Panc1 (cell line): ENCODE data around the gene DNAH6. TPM values are rescaled to one million over a fixed set of nuclear protein-coding genes. Genes with fewer than 3 reads are reported as not detected.

Experiments
- ATAC-seq: fragments of 200-7000 bp; cut with Tn5 transposase; 2 replicates; pipeline ENCODE4 v1.9.1; 2020; ENCODE audit warnings: mild to moderate bottlenecking, moderate library complexity
- BruUV-seq: library from RNA; stranded (reverse); fragments of 400-500 nt; replicated peaks from 2 replicates; lab custom pipeline; 2021; lab: Mats Ljungman, UMichigan
- CTCF ChIA-PET: fragments of 300-600 bp; sonication (Branson Sonifier 250); formaldehyde crosslinking; loops from one replicate; lab custom pipeline; 2022; ENCODE audit warnings: antibody characterized with exemption; lab: Charles Lee
- POLR2A ChIA-PET: fragments of 300-600 bp; sonication (Branson Sonifier 250); formaldehyde crosslinking; loops from one replicate; lab custom pipeline; 2022; ENCODE audit warnings: antibody characterized with exemption; lab: Charles Lee
- DNase-seq: peaks from one replicate; pipeline ENCODE4 v3.0.0-alpha.2; 2010; ENCODE audit warnings: low read depth, low spot score
- H3K27ac ChIP-seq: 2 replicates; pipeline ENCODE4 v1.5.1; 2011; ENCODE audit warnings: mild to moderate bottlenecking, low read length, inconsistent platforms
- H3K27me3 ChIP-seq: fragments of 200-500 bp; sonication (Bioruptor generic); 2 replicates; pipeline ENCODE4 v1.6.0; 2014; ENCODE audit warnings: low read length, inconsistent platforms; ENCODE audit not compliant: control insufficient read depth, insufficient read depth
- H3K36me3 ChIP-seq: fragments of 200-500 bp; sonication (Bioruptor generic); 2 replicates; pipeline ENCODE4 v1.5.1; 2014; ENCODE audit warnings: inconsistent platforms, mild to moderate bottlenecking, low read length, moderate library complexity; ENCODE audit not compliant: control insufficient read depth, insufficient read depth
- H3K4me1 ChIP-seq: 2 replicates; pipeline ENCODE4 v1.5.1; 2011; ENCODE audit warnings: inconsistent platforms, mild to moderate bottlenecking, low read length, moderate library complexity; ENCODE audit not compliant: control insufficient read depth, insufficient read depth
- H3K4me3 ChIP-seq, 2 experiments: 2 replicates each; pipeline ENCODE4 v1.5.1; 2011 to 2012; ENCODE audit warnings: low read depth in 2 of 2, low read length in 2 of 2, mild to moderate bottlenecking in 2 of 2, inconsistent platforms in 1 of 2, moderate library complexity in 1 of 2
- H3K9me3 ChIP-seq: fragments of 200-500 bp; sonication (Bioruptor generic); 2 replicates; pipeline ENCODE4 v1.5.1; 2014; ENCODE audit warnings: low read depth, mild to moderate bottlenecking, inconsistent platforms, low read length, moderate library complexity; ENCODE audit not compliant: control insufficient read depth, insufficient read depth
- CTCF ChIP-seq: fragments of 450-650 bp; IDR thresholded peaks from 2 replicates; pipeline ENCODE4 v1.5.1; 2017; ENCODE audit warnings: mild to moderate bottlenecking
- POLR2AphosphoS5 ChIP-seq: IDR thresholded peaks from 2 replicates; pipeline ENCODE4 v1.6.1; 2012; ENCODE audit warnings: mild to moderate bottlenecking, low read depth, low read length, moderate library complexity
- REST ChIP-seq, 2 experiments: IDR thresholded peaks; 2 replicates each; pipeline ENCODE4 v1.6.1; 2011 to 2012; ENCODE audit warnings: low read depth in 2 of 2, control low read depth in 1 of 2, low read length in 1 of 2, mild to moderate bottlenecking in 1 of 2, moderate library complexity in 1 of 2; ENCODE audit not compliant: insufficient read depth in 1 of 2
- SIN3A ChIP-seq: IDR thresholded peaks from 2 replicates; pipeline ENCODE4 v1.6.1; 2012; ENCODE audit warnings: low read depth, mild to moderate bottlenecking, low read length, moderate library complexity, borderline replicate concordance; ENCODE audit not compliant: insufficient read depth
- TCF7L2 ChIP-seq: IDR thresholded peaks from 2 replicates; pipeline ENCODE4 v1.6.1; 2011; ENCODE audit warnings: mild to moderate bottlenecking, low read depth, low read length, inconsistent platforms
- in situ Hi-C: cut with HindIII; loops from 2 replicates; pipeline ENCODE4 v1.10.0; 2016; ENCODE audit warnings: low sequenced_read_pairs, low pct_unique_long_range_greater_than_20kb
- intact Hi-C: fragments of 100-400 bp; cut with micrococcal nuclease; formaldehyde crosslinking; loops from one replicate; pipeline ENCODE4 v1.10.0; 2022; ENCODE audit not compliant: unreplicated experiment
- total RNA-seq: library from RNA; stranded (reverse); gene quantifications from one replicate; pipeline ENCODE4 v1.2.1, GENCODE V29; 2021; ENCODE audit not compliant: unreplicated experiment

DNAH6 gene
- total RNA-seq, 1 experiment from 2014 or later = 0.26 TPM

- Histone ChIP-seq H3K9me3 (no peaks in the 10 kb centered on the region), H3K27ac (no peak overlapping the region), H3K4me1 (no peaks in the 10 kb centered on the region), H3K36me3 (no peaks in the 10 kb centered on the region), H3K27me3 (no peaks in the 10 kb centered on the region; the same call in 1 of the 2 replicates), H3K4me3 (no peak overlapping the region)
- BruUV-seq = no TSS peak
- no peak for ATAC-seq
- ChIA-PET CTCF (no interaction called here), POLR2A (no interaction called here)
- intact Hi-C loops = no loop called here
- in situ Hi-C loops = no loop called here
- no peak for TF ChIP-seq TCF7L2
- TF ChIP-seq POLR2AphosphoS5 = no peak
- no peak for TF ChIP-seq SIN3A
- no peak for TF ChIP-seq REST (IDR thresholded peaks at IDR 0.05; ENCODE audit: insufficient read depth in 1 of 2, low read depth in 2 of 2, low read length in 1 of 2)
- TF ChIP-seq CTCF = no peak
- no peak for DNase-seq
These were observed 238.8 kb downstream of the DNAH6 start for GRCh38 chr2:84755096-84755495.

GRCh38 chr2:84757648-84758047 is 241.3 kb downstream of the DNAH6 start:
- no peak for TF ChIP-seq REST (IDR thresholded peaks at IDR 0.05; ENCODE audit: insufficient read depth in 1 of 2, low read depth in 2 of 2, low read length in 1 of 2)
- TF ChIP-seq CTCF = no peak
- no peak for TF ChIP-seq SIN3A
- TF ChIP-seq POLR2AphosphoS5 = no peak
- no peak for TF ChIP-seq TCF7L2
- ChIA-PET CTCF (no interaction called here), POLR2A (no interaction called here)
- in situ Hi-C loops (no loop called here), intact Hi-C loops (no loop called here)
- H3K36me3 ChIP-seq = no peaks in the 10 kb centered on the region
- H3K4me1 ChIP-seq = no peaks in the 10 kb centered on the region
- no peaks in the 10 kb centered on the region for H3K27me3 ChIP-seq
- DNase-seq (no peak), ATAC-seq (no peak)
- BruUV-seq = no TSS peak
- no peaks in the 10 kb centered on the region for H3K9me3 ChIP-seq
- no peak overlapping the region for H3K4me3 ChIP-seq
- no peak overlapping the region for H3K27ac ChIP-seq
